ENCODE data around the gene LNPK. TPM values are rescaled to one million over a fixed set of nuclear protein-coding genes. Genes with fewer than 3 reads are reported as not detected.

Gene LNPK
- total and polyA plus RNA-seq, 9 of the 15 experiments (the other 6 are each of a cell fraction or from before 2014, with no cell fraction given) = 6.4 to 40.4 (median 21.3) TPM

GRCh38 chr2:176004934-176005333, 2.9 kb upstream of the LNPK start (continued):
- TF ChIP-seq ZBTB40 (IDR thresholded peaks at IDR 0.05) (no peak), ZBTB40 (CRISPR knock-in tag; IDR thresholded peaks at IDR 0.05) (no peak), RBM34 (IDR thresholded peaks at IDR 0.05; ENCODE audit: borderline replicate concordance, insufficient read depth, low read length) (no peak), XRCC5 (IDR thresholded peaks at IDR 0.05; ENCODE audit: low read depth, low read length) (no peak), TAL1 (IDR thresholded peaks at IDR 0.05) (no peak), POLR2G (IDR thresholded peaks at IDR 0.05; ENCODE audit: low read depth, low read length) (no peak), BRD4 (IDR thresholded peaks at IDR 0.05) (no peak), KLF6 (CRISPR knock-in tag; IDR thresholded peaks at IDR 0.05; ENCODE audit: borderline replicate concordance) (no peak), ESRRA (IDR thresholded peaks at IDR 0.05; ENCODE audit: borderline replicate concordance, low read depth) (no peak), GTF3C2 (IDR thresholded peaks at IDR 0.05; ENCODE audit: borderline replicate concordance, extremely low read depth, insufficient read length) (no peak)

Measured in K562 (cell line).